ENCODE results near the gene GBE1. TPM values are rescaled to one million over a fixed set of nuclear protein-coding genes. Genes with fewer than 3 reads are reported as not detected.

Gene GBE1
- total RNA-seq, 1 donor from 2014 or later = 34.4 TPM

DNA sequence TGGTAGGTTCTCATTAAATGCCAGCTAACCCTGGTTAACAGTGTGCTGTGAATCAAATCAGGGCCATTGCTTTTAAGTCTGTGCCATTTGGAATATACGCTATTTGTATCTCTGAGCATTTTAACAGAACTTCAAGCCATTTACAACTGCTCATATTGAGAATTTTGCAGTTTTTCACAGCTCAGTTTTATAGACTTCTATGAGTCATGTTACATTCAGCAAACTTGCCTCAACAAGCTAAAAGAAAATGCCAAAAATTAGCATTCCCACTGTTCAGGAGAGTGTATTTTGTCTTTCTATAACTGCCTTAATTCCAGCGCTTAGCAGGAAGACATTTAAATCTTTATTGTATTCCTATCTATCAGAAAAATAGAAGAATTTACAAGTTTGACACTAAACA, 196.4 kb downstream of the GBE1 start:
- H3K9ac ChIP-seq = no peak overlapping the region
- no peaks in the 10 kb centered on the region for H3K36me3 ChIP-seq
- no peak overlapping the region for H3K4me2 ChIP-seq
- H3K27me3 ChIP-seq = no peaks in the 10 kb centered on the region
- no peak overlapping the region for H2AFZ ChIP-seq (replicated peaks)
- H3K4me1 Mint-ChIP-seq = no peaks in the 10 kb centered on the region
- H3K27ac Mint-ChIP-seq = no peak overlapping the region
- H3K27ac ChIP-seq = no peak overlapping the region
- H3K36me3 Mint-ChIP-seq = no peaks in the 10 kb centered on the region
- no peak overlapping the region for H3K4me3 ChIP-seq
- H3K27me3 Mint-ChIP-seq (ENCODE audit: insufficient read depth, low read depth) = no peaks in the 10 kb centered on the region
- H3K4me1 ChIP-seq = no peaks in the 10 kb centered on the region
- no peaks in the 10 kb centered on the region for H3K9me3 ChIP-seq (ENCODE audit: low read depth)
- H3K4me3 Mint-ChIP-seq = no peak overlapping the region
- H3F3A ChIP-seq (ENCODE audit: low read depth) = no peaks in the 10 kb centered on the region
- no peaks in the 10 kb centered on the region for H4K20me1 ChIP-seq (ENCODE audit: low read depth)
- DNase-seq (ENCODE audit: low spot score) = no peak
- no peaks in the 10 kb centered on the region for H3K9me3 Mint-ChIP-seq
- no peaks in the 10 kb centered on the region for H3K79me2 ChIP-seq (ENCODE audit: low read depth)
- TF ChIP-seq EZH2 (IDR thresholded peaks at IDR 0.05) = no peak
- no peak for TF ChIP-seq CTCF (IDR thresholded peaks at IDR 0.05)
- no peak for TF ChIP-seq EZH2phosphoT487 (IDR thresholded peaks at IDR 0.05)

DNA sequence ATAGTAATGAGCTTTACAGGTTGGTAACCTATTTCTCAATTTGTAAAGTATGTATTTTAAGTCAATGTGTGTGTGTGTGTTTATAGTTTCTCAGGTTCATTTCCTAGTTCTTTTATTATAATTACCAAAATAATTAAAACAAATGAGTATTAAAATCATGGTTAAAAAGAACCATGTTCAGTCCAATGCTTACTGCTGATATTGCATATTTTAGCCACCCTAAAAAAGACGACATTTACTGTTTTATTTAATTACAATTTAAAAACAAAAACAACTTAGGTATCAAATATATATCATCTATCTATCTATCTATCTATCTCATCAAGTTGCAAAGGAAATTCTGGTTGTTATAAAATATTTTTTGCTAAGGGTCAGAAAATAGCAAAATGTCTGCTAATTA, 203.3 kb downstream of the GBE1 start:
- no peaks in the 10 kb centered on the region for H3K4me1 Mint-ChIP-seq
- Histone ChIP-seq H3K9me3 (ENCODE audit: low read depth) (no peaks in the 10 kb centered on the region), H4K20me1 (ENCODE audit: low read depth) (no peaks in the 10 kb centered on the region), H3K4me2 (no peak overlapping the region), H3K9ac (no peak overlapping the region), H3K27ac (no peak overlapping the region), H3K36me3 (no peaks in the 10 kb centered on the region), H3F3A (ENCODE audit: low read depth) (no peaks in the 10 kb centered on the region), H3K27me3 (no peaks in the 10 kb centered on the region), H3K4me1 (no peaks in the 10 kb centered on the region), H2AFZ (replicated peaks) (no peak overlapping the region), H3K4me3 (no peak overlapping the region), H3K79me2 (ENCODE audit: low read depth) (no peaks in the 10 kb centered on the region)
- no peak overlapping the region for H3K4me3 Mint-ChIP-seq
- no peak overlapping the region for H3K27ac Mint-ChIP-seq
- H3K27me3 Mint-ChIP-seq (ENCODE audit: insufficient read depth, low read depth) = no peaks in the 10 kb centered on the region
- DNase-seq (ENCODE audit: low spot score) = no peak
- H3K36me3 Mint-ChIP-seq = no peaks in the 10 kb centered on the region
- H3K9me3 Mint-ChIP-seq = no peaks in the 10 kb centered on the region
- TF ChIP-seq EZH2 (IDR thresholded peaks at IDR 0.05) = no peak
- no peak for TF ChIP-seq CTCF (IDR thresholded peaks at IDR 0.05)
- no peak for TF ChIP-seq EZH2phosphoT487 (IDR thresholded peaks at IDR 0.05)

DNA sequence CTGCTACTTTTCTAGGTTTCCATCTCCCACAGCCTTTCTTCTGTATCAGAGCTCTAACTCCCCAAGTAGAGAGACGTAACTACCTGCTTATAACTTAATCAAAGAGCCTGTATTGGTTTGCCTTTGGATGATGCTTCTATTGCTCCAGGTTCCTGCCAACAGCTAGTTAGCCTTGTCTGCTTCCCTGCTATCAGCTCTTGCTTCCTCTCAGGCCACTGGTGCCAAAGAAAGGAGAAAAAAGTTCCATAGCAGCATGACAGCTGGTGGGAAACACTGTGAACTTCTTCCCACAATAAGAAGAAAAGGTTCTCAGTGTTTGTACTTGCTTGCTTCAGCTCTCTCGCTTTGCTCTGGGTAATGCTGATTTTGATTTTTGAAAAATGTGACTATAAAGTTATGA, 206.6 kb downstream of the GBE1 start:
- Histone ChIP-seq H3K4me3 (no peak overlapping the region), H3K9me3 (ENCODE audit: low read depth) (no peaks in the 10 kb centered on the region), H3K79me2 (ENCODE audit: low read depth) (no peaks in the 10 kb centered on the region), H3K27me3 (no peaks in the 10 kb centered on the region), H2AFZ (replicated peaks) (no peak overlapping the region), H3K9ac (no peak overlapping the region), H3K4me2 (no peak overlapping the region), H4K20me1 (ENCODE audit: low read depth) (no peaks in the 10 kb centered on the region), H3K4me1 (no peaks in the 10 kb centered on the region), H3F3A (ENCODE audit: low read depth) (no peaks in the 10 kb centered on the region), H3K27ac (no peak overlapping the region), H3K36me3 (no peaks in the 10 kb centered on the region)
- H3K27me3 Mint-ChIP-seq (ENCODE audit: insufficient read depth, low read depth) = no peaks in the 10 kb centered on the region
- peaks cover 2% of the 10 kb centered on the region for H3K4me1 Mint-ChIP-seq
- no peak for DNase-seq (ENCODE audit: low spot score)
- no peak for TF ChIP-seq EZH2phosphoT487 (IDR thresholded peaks at IDR 0.05)
- TF ChIP-seq EZH2 (IDR thresholded peaks at IDR 0.05) = no peak
- TF ChIP-seq CTCF (IDR thresholded peaks at IDR 0.05) = no peak
- no peak overlapping the region for H3K27ac Mint-ChIP-seq
- H3K36me3 Mint-ChIP-seq = no peaks in the 10 kb centered on the region
- no peak overlapping the region for H3K4me3 Mint-ChIP-seq
- peaks cover under 1% of the 10 kb centered on the region for H3K9me3 Mint-ChIP-seq

All from neural progenitor cell (in vitro differentiated cells).